22Rv1 (cell line): ENCODE data around the gene RAB3C.

Experiments
- ZFX ChIP-seq: fragments of 450-650 bp; IDR thresholded peaks from 2 replicates; pipeline ENCODE4 v1.6.1; 2017; ENCODE audit warnings: antibody characterized with exemption, borderline replicate concordance
- TF ChIP-seq, protein P1 (sequence below): fragments of 450-650 bp; IDR thresholded peaks from 2 replicates; pipeline ENCODE4 v1.5.1; 2017; ENCODE audit warnings: mild to moderate bottlenecking

DNA sequence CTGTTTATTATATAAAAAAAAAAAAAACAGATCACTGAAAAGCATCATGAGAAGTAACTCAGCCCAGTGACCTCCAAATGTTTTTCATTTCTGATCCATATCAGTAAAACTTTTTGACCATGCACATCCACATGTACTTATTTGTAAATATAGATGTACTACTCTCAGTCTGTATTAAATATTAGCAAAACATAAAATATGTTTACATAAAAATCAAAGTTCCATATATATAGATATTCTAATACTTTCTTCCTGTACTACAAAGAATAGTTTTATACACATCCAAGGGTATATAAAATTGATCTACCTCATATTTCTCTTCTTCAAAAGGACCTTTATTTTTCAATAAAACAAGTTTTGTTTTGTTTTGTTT is 309.1 kb downstream of the RAB3C start:
- TF ChIP-seq, protein P1, sequence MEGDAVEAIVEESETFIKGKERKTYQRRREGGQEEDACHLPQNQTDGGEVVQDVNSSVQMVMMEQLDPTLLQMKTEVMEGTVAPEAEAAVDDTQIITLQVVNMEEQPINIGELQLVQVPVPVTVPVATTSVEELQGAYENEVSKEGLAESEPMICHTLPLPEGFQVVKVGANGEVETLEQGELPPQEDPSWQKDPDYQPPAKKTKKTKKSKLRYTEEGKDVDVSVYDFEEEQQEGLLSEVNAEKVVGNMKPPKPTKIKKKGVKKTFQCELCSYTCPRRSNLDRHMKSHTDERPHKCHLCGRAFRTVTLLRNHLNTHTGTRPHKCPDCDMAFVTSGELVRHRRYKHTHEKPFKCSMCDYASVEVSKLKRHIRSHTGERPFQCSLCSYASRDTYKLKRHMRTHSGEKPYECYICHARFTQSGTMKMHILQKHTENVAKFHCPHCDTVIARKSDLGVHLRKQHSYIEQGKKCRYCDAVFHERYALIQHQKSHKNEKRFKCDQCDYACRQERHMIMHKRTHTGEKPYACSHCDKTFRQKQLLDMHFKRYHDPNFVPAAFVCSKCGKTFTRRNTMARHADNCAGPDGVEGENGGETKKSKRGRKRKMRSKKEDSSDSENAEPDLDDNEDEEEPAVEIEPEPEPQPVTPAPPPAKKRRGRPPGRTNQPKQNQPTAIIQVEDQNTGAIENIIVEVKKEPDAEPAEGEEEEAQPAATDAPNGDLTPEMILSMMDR, result peak; percentile 69
- TF ChIP-seq ZFX, result no peak
